GM20431 (cell line): ENCODE results near the gene ARHGEF5.

ENCODE experiments used
- in situ Hi-C: fragments of 300-500 bp; cut with MseI, MboI; formaldehyde crosslinking; loops from one replicate; pipeline ENCODE4 v1.15.0; 2020; ENCODE audit warnings: low sequenced_read_pairs; ENCODE audit not compliant: unreplicated experiment

ARHGEF5 gene

DNA sequence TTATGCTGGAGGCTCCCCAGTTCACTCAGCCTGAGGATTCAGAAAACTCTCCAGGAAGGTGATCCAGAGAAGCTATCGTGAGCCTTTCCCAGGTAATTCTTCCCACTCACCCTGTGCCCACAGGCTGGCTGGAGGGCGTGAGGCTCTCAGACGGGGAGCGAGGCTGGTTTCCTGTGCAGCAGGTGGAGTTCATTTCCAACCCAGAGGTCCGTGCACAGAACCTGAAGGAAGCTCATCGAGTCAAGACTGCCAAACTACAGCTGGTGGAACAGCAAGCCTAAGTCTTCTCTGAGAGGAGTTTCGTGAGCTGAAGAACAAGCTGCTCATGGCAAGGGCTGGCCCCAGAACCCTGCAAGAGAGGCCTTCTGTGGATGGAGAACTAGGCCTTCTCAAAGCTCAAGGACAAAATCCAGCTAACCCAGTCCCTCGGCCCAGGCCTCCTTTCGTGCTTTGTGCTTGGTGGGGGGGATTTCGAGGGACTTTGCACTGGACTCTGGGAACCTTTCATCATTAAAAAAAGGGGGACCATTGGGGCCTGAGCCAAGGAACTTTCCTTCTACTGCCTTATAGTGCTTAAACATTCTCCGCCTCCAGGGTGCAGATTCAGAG is 24.7 kb downstream of the ARHGEF5 start:
- in situ Hi-C loops, result loop anchor here (25.0 kb wide), 1 partner anchor 218 kb away; no protein-coding TSS in a partner anchor

DNA sequence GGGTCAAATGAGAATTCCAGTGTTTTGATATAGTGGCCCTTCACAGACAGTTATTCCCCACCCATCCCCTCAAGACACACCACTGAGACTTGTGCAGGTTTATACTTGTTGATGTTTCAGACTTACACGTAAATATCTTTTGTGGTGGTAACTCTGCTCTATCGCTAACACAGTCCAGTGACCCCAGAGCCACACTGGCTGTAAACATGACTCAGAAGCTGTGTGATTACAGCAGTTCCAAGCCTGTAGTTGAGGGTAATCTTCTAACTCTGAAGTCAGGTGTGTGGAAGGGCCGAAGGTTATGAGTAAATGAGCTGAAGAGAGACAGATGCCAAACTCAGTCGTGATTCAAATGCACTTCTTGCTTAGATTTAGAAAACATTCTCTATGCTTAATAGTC is 28.9 kb downstream of the ARHGEF5 start:
- in situ Hi-C loops, result loop anchor here (25.0 kb wide), 1 partner anchor 222 kb away; no protein-coding TSS in a partner anchor

GRCh38 chr7:144384555-144385245 is 29.5 kb downstream of the ARHGEF5 start:
- in situ Hi-C loops, result loop anchor here (25.0 kb wide), 1 partner anchor 222 kb away; no protein-coding TSS in a partner anchor

DNA sequence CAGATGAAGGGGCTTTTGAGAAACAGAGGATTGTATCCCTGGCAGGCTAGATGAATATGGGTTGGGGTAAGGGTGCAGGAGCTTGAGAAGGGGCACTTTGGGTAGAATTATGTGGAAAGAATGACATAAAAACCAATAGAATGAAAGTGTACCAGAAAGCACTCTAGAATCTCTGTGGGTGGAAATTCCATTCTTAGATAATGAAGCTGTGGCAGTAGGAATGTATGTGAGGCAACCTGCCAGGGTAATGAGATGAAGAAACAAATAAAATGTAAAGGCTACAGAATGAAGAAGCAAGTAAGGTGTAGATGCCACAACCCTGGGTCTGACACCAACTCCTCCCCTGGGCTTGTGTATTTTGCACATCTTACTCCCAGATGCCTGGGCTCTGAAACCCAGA is 31.5 kb downstream of the ARHGEF5 start:
- in situ Hi-C loops, result loop anchor here (25.0 kb wide), 1 partner anchor 224 kb away; no protein-coding TSS in a partner anchor

DNA sequence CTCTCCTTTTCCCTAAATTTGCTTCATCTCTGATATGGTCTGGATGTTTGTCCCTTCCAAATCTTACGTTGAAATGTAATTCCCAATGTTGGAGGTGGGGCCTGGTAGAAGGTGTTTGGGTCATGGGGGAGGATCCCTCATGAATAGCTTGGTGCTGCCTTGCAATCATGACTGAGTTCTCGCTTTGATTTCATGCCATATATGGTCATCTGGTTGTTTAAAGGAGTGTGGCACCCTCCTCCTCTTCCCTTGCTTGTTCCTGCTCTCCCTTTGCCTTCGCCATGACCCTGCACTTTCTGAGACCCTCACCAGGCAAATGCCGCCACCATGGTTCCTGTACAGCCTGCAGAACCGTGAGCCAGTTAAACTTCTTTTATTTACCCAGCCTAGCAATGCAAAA is 33.7 kb downstream of the ARHGEF5 start:
- in situ Hi-C loops, result loop anchor here (25.0 kb wide), 1 partner anchor 227 kb away; no protein-coding TSS in a partner anchor

DNA sequence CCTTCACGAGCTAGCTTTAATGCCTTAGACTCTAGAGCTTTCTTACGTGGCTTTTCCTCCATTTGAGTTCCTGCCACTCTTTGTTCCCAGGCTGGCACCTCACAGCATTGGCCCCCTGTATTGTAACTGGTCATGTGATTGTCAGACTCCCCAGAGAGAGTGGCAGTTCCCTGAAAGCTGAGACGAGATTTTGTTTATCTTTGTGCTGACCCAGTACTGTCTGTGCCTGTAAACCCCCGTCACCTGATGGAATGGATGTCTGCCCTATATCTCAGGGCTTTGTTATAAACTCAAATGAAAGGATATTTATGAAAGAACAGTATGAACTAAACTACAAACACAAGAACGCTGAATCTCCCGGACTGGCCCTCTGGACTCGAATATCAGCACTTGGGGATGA is 35.3 kb downstream of the ARHGEF5 start:
- in situ Hi-C loops, result loop anchor here (25.0 kb wide), 1 partner anchor 228 kb away; no protein-coding TSS in a partner anchor

GRCh38 chr7:144391014-144391413 is 35.8 kb downstream of the ARHGEF5 start:
- in situ Hi-C loops, result loop anchor here (25.0 kb wide), 1 partner anchor 229 kb away; no protein-coding TSS in a partner anchor

DNA sequence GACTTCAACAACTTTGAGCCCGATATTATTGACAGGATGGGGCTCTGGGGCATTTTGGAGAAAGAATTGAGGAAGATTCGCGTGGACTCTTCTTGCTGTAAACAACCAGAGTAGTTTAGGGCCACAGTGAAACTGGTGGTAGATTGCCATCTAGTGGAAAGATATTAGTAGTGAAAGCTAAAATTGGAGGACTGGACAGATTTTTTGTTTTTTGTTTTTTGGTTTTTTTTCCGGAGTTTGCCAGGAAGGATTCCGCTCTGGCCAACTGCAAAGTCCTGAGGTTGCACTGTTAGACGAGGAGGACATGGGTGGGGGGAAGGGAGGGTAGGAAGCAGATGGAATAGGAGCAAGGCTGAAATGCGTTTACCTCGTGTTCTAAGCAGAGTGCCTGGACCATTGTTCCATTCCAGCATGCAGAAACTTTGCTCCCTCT is 36.6 kb downstream of the ARHGEF5 start:
- in situ Hi-C loops, result loop anchor here (25.0 kb wide), 1 partner anchor 230 kb away; no protein-coding TSS in a partner anchor

DNA sequence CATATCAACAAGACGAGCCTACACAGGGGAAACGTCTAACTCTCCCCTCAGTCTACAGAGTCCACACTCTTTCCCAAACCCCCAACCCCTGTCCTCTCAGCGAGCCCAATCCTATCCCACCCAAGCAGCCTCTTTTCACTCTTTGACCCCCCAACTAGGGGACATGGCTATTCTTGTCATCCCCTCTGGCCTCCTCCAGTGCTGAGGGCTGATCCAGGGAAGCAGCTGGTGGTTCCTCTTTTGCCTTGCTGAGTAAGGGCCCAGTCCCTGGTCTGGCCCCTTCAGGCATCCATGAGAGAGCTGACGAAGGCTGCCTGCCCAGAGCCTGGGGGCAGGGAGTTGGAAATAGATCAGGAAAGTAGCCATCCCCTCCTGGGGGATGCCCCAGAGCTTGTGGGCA is 41.9 kb downstream of the ARHGEF5 start:
- in situ Hi-C loops, result loop anchor here (25.0 kb wide), 1 partner anchor 235 kb away; no protein-coding TSS in a partner anchor

DNA sequence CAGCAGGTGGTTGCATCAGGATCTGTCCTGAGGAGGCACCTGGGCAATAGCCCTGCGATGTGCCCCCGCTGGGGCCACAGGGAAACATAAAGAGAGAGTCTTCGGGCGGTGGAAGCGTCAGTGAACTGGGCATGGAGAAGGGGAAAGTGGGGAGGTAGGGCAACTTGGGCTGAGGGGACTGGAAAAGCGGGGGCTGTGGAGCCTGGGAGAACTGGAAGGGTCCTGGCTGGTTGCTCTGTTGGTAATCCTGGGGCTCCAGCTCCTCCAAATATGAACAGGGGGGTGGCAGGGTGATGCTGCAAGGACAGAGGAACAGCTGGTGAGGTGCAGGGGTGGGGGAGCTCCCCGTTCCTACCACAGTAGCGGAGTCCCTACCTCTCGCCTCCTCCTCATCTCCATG is 43.1 kb downstream of the ARHGEF5 start:
- in situ Hi-C loops, result loop anchor here (25.0 kb wide), 1 partner anchor 236 kb away; no protein-coding TSS in a partner anchor

DNA sequence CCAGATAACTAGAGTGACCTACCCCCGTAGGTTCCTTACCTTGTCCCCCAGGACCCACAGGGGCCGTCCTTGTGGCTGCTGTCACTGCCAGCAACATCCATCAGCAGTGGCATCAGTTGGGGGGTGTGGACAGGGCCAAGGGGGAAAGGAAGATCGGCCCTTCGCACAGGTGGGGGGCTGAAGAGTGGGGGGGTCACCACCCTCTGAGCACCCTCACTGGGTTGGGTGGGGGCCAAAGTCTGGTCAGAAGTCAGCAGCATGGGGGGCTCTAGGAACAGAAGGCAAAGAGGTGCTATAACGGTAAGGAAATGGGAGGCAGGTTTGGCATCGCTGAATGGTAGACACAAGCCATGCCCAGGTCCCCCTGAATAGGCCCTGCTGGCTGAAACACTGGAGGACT is 43.7 kb downstream of the ARHGEF5 start:
- in situ Hi-C loops, result loop anchor here (25.0 kb wide), 1 partner anchor 237 kb away; no protein-coding TSS in a partner anchor

DNA sequence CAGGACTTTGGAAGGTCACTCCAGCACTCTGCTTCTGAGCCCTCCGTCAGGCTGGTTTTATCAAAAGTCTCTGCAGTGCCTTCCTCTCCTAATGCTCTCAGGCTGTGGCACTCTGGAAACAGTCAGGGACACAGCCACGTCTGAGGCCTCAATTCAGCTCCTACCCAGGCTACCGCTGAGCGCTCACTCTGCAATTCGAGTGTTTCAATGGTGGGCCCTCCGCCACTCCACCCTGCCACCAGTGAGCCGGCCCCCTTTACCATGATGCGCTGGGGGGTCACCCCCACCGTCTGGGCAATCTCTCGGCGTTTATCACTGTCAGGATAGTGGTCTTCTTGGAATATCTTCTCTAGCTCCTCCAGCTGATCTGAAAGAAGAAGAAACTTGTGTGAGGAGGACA is 44.7 kb downstream of the ARHGEF5 start:
- in situ Hi-C loops, result loop anchor here (25.0 kb wide), 1 partner anchor 238 kb away; no protein-coding TSS in a partner anchor

DNA sequence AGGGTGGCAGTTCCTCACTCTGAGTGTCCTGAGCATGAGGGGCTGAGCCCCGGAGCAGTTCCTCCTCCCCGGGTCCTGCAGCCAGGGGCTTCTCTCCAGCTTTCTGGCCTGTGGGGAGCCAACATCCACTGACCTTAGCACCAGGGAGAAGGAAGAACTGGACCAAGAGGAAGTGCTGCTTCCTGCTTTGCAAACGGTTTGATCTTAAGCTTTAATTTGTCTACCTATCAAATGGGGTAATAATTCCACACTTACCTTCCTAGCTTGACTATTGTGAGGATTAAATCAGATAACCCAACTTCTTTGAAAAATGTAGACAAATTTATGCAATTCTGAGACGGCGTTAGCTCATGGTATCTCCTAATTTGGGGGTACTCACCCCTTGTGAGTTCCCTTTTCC is 46.3 kb downstream of the ARHGEF5 start:
- in situ Hi-C loops, result no loop called here

- in situ Hi-C loops, result no loop called here
Observed at GRCh38 chr7:144403102-144403501, 47.9 kb downstream of the ARHGEF5 start.

DNA sequence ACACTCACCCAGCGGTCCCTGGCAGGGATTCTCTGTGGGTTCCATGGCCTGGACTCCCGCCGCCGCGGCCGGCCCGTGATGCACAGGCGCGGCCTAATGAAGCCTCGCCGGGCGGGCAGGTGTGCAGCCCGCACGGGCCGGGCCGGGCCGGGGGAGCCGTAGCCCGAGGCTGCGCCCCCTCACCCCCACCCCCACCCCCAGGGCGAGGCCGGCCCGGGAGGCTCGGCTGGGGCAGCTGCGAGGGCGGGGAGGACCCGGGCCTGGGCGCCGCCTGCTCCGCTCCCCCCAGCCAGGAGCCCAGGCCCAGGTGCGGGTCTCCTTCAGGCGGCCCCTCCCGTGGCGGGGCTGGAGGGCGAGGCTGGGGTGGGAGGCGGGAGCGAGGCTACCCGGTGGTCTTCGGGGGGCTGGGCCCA is 48.5 kb downstream of the ARHGEF5 start, which contains the start of gene NOBOX:
NOBOX (minus strand) TSS at position 45 of the 413 bp plus-strand sequence.
- in situ Hi-C loops, result no loop called here

- in situ Hi-C loops, result no loop called here
Observed at GRCh38 chr7:144404946-144405345, 49.7 kb downstream of the ARHGEF5 start.

DNA sequence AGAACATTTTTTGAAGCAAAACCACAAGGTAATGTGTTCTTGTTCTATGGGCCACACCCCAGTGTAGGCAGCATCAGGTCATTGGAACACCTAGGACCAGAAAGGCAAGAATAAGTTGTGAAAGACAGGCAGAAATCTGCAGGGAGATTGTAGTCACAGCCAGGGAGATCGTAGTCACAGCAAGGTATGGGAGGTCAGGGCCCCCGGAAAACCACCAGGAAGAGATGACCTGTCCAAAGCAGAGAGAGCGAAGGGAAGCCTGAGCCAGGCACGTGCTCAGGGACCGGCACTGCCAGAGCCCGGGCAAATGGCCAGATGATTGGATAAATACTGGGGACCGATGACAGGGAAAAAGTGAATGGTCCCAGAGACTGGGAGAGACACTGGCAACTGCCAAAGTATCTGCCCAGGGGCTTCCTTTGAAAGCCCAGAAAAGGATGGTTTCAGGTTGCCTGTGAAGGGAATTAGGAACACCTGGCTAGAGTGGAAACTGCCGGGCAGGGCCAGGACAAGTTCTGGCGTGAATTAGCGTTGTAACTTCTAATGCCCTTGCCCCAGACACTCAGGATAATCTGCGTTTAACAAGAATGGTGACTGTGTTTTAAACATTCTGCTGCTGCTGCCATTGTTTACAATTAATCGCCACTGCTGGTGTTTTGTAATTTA is 52.2 kb downstream of the ARHGEF5 start:
- in situ Hi-C loops, result no loop called here

GRCh38 chr7:144408121-144408520 is 52.9 kb downstream of the ARHGEF5 start:
- in situ Hi-C loops, result no loop called here

DNA sequence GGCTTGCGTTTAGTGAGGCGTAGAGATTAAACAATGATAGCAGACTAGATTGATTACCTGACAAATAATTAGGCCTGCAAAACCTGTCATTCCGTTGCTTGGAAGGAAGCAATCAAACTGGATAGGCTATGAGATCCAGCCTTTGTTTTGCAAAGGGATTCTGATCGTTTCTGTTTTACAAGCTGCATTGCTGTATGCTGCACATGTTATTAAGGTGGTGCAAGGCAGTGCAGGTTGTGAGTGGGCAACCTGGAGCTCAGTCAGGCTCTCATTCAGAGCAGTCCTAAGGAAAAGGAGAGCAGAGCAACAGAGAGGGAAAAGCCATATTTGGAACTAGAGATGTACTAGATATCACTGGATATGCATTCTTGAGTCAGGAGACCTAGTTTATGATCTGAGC is 55.2 kb downstream of the ARHGEF5 start:
- in situ Hi-C loops, result no loop called here

DNA sequence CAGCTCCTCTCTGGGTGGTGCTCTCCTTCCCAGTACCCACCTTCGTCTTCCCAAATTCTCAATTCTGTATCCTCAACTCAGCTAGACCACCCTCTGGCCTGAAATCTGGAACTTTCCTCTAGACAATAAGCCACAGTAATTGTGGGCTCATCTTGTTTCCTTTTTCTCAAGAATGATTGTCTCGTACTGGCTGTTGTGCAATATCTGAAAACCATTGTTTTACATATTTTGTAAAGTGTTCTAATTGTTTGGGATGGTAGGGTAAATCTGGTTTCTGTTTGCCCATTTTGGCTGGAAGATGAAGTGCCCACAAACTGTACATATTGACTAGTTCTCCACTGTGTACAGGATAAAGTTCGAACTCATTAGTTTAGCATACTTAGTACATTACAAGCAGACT is 59.6 kb downstream of the ARHGEF5 start:
- in situ Hi-C loops, result no loop called here
